Activated CD4-positive, CD25-positive, alpha-beta regulatory T cell (primary cell): Measurements from ENCODE around the gene EYA2.

Source experiments
- DNase-seq, 4 experiments: peaks; one replicate each; lab custom pipeline; 2025; lab: John Stamatoyannopoulos, UW

Gene EYA2

DNA sequence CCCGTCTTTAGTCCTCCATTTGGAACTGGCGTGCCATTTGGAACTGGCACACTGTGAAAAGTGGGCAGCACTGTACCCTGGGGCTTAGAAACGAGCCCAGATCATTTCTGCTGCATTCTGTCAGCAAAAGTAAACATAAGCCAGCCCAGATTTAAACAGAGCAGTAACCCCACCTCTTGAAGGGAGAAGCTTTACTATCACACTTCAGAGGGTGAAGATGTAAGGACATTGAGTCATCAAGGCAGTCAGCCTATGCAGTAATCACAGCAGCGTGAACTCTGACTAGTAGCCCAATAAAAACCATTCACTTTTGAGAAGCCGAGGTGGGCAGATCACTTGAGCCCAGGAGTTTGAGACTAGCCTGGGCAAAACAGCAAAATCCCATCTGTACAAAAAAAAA, 216.9 kb downstream of the EYA2 start:
- no peak for DNase-seq

- no peak for DNase-seq
Measured at GRCh38 chr20:47113362-47114109, 218.9 kb downstream of the EYA2 start.

- DNase-seq, result no peak
Measured at GRCh38 chr20:47115694-47116093, 221.1 kb downstream of the EYA2 start.

- DNase-seq, result no peak
Measured at GRCh38 chr20:47117371-47117770, 222.7 kb downstream of the EYA2 start.

DNA sequence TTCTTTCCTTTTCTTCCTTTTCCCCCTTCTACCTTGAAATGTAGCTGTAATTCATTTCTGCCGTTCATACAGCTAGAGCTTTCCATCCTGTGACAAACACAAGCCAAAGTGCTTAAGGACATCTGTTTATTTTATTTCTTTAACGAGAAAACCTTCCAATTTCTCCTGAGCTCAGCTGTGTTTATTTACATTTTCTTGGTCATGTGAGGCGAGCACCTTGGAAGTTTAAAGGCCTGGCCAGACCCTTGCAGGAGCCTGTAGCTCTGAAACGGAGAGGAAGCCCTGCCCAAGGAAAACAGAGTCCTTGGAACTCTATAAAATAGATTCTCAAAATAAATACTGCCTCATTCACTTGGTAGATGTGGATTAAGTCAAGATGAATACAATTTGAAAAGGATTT, 223.1 kb downstream of the EYA2 start:
- DNase-seq, result no peak

DNA sequence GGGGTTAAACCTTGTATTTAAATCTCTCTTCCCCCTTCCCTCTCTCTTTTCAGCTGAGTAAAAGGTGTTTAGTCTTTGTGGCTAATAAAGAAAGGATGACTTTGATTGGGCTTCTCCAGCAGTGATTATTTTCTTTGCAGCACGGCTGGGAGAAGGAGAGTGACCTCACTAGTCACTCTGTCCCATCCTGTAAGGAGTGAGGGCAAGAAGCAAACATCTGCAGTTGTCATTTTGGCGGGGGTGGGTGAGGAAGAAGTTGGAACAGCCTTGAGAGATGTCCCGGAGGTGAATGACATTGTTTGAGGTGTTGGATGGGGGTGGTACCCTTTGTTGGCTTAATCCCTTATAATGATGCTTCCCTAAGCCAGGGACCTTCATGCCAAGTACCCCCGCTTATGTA, 223.6 kb downstream of the EYA2 start:
- no peak for DNase-seq

GRCh38 chr20:47118641-47119040, 224.0 kb downstream of the EYA2 start:
- DNase-seq, result no peak

DNA sequence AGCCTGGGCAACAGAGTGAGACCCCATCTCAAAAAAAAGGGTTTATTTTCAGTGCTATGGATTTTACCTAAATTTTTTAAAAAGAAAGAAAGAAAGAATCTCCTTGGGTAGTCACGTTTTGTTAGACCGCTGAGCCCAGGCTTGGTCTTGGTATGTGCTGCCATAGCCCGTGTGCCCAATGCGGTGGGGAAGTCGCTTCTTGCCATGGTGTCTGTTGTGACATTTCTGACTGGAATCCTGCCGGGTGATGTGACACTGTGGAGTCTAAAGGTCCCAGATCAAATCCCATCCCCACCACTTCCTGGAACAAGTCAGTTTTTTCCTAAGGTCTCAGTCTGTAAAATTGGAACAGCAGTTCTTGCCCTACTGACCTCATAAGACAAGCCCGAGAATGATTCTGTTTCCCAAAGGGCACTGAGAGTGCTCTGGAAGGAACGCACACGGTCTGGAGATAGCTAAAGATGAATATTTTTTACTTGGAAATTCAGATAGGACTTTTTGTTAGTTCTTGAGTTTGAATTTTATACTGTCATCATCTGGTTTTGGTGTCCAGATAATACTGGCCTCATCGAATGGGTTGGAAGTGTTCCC, 225.8 kb downstream of the EYA2 start:
- DNase-seq, result no peak

- no peak for DNase-seq
Measured at GRCh38 chr20:47122560-47122959, 227.9 kb downstream of the EYA2 start.

GRCh38 chr20:47124181-47124717, 229.6 kb downstream of the EYA2 start:
- no peak for DNase-seq

DNA sequence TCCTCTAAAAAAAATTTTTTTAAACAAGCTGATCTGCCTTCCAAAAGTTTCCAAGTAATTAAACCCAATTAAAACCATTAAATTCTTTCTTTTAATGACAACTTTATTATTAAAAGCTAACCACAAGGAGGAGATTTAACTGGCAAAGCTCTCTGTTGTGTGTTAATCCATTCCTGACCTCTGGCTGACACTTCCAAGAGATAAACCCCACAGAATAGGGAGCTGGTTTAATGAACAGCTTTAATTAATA, 230.8 kb downstream of the EYA2 start:
- DNase-seq, result no peak

DNA sequence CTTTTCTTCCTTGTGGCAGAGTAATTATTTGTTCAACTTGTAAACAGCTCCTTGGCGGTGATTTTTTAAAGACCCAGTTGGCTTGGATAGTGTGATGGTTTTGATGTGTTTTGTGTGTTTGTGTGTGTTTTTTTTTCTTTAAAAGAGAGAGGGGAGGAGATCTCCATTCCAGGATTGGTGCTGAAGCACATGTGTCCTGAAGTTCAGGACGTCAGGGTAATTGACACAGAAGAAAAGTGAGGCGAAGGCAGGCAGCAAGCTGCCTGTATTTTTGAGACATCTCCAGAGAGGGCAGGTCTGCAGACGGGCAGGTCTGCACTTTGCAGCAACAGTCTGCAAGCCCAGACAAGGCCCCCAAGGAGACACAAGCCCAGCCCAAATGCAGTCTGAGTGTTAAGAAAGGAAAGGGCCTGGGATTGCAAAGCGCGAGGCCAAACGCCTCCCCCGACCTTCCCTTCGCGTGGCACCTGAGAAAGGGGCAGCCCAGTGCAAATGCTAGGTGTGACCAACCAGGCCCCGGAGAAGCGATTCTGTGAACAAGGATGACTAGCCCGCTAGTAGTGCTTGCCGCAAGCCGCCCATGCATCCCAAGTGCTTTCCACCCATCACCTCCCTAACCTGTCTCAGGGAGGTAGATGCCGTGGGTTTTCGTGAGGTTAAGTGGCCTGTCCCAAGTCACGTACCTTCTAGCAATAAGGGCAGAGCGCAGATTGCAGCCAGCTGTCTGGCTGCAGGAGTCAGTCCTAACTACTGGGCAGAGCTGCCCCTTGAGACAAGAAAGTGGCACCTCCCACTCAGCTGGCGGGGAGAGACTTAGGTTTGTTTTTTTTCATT, 231.3 kb downstream of the EYA2 start:
- DNase-seq, result no peak

GRCh38 chr20:47126709-47127108, 232.1 kb downstream of the EYA2 start:
- no peak for DNase-seq

DNA sequence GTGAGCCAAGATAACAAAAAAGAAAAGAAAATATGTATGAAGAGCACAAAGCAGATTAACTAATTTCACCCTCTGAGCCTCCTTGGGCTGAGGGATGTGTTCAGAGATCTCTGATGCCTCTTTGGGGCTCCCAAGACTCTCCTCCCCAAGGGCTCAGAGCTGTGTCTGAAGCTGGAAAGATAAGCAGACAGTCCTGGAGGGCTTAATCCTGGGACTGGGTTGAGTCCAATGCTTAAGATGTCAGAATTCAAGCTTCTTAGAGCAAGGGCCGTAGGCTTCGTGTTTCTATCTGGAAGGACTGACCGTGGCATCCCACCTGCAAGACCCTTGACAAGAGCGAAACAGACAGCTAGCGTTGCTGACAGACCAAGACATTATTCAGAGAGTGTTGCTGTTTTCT, 232.9 kb downstream of the EYA2 start:
- no peak for DNase-seq

GRCh38 chr20:47127999-47128398, 233.4 kb downstream of the EYA2 start:
- no peak for DNase-seq

DNA sequence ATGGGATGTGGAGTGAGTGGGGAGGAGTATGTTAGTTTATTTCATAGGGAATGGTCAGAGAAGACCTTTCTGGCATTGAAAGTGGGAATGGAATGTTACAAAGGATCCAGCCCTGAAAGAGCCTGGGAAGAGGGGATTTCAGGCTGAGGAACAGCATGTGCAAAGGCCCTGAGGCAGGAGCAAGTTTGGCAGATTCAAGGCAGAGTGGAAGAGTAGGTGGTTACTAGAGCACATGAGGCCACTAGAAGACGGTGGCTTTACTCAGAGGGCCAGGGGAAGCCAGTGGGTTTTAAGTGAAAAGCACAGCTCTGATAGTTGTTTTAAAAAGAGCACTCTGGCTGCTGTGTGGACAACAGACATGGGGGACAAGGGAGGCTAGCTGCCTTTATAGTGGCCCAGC, 234.7 kb downstream of the EYA2 start:
- no peak for DNase-seq

GRCh38 chr20:47133809-47134456, 239.3 kb downstream of the EYA2 start:
- DNase-seq, result no peak

DNA sequence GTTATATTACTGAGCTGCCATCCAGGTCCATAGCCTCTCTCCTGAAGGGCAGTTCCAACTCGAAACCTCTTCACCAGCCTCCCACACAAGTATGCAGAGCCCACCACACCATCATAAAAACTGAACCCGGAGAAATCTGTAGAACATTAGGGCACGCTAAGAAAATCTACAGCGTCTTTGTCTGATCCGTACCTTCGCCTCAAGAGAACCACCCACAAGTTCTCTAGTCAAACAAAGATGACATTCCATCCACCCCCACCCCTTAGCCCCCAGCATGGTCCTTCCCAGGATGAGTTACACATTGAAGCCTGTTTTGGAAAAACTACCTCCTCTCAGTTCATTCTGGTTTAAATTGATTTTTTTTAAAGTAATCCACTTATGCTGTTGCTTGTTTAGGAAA, 242.1 kb downstream of the EYA2 start:
- DNase-seq, result no peak

- no peak for DNase-seq
Measured at GRCh38 chr20:47137231-47137870, 242.7 kb downstream of the EYA2 start.

GRCh38 chr20:47139934-47140535, 245.4 kb downstream of the EYA2 start:
- no peak for DNase-seq

DNA sequence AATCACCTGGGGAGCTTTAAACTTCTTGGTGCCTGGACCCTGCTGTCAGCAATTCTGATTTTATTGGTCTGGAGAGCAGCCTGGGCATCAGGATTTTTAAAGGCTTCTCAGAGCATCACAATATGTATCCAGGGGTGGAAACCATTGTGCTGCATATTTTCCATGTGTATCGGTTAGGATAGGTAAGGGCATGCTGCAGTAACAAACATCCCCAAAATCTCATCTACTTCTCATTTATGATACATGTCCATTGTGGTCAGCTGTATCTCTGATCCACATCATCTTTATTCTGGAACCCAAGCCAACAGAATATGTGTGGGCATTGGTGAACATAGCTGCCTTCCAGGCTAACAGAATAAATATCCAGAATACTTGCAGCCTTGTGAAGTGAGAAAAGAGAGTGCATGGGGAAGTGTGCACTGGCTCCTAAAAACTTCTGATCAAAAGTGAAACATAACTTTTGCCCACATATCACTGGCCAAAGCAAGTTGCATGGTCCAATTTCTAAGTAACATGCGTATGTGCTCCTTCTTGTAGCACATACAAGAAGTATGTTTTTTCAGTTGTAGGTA, 246.8 kb downstream of the EYA2 start:
- DNase-seq, result no peak
